RWPE2 (cell line): ENCODE results near the gene PGM2L1.

ENCODE experiments used
- ATAC-seq: fragments of 200-7000 bp; cut with Tn5 transposase; 3 replicates; pipeline ENCODE4 v1.9.1; 2021; ENCODE audit warnings: low read depth
- DNase-seq: peaks from one replicate; pipeline ENCODE4 v3.0.0-alpha.2; 2020; ENCODE audit warnings: low spot score
- H3K27ac ChIP-seq: fragments of 450-650 bp; 2 replicates; pipeline ENCODE4 v1.5.1; 2017; ENCODE audit warnings: mild to moderate bottlenecking; ENCODE audit not compliant: poor library complexity, severe bottlenecking
- H3K27me3 ChIP-seq: fragments of 250-450 bp; sonication (Bioruptor Pico); 2 replicates; pipeline ENCODE4 v1.5.1; 2021; ENCODE audit warnings: mild to moderate bottlenecking, moderate library complexity; ENCODE audit not compliant: insufficient read depth, poor library complexity, severe bottlenecking
- H3K36me3 ChIP-seq: fragments of 250-450 bp; sonication (Bioruptor Pico); 2 replicates; pipeline ENCODE4 v1.5.1; 2020; ENCODE audit warnings: low read depth, mild to moderate bottlenecking, moderate library complexity
- H3K4me1 ChIP-seq: fragments of 250-450 bp; sonication (Bioruptor Pico); 2 replicates; pipeline ENCODE4 v1.5.1; 2021; ENCODE audit warnings: mild to moderate bottlenecking, moderate library complexity; ENCODE audit not compliant: insufficient read depth, poor library complexity, severe bottlenecking
- H3K4me3 ChIP-seq: fragments of 250-450 bp; sonication (Bioruptor Pico); 2 replicates; pipeline ENCODE4 v1.5.1; 2021; ENCODE audit warnings: mild to moderate bottlenecking, moderate library complexity; ENCODE audit not compliant: severe bottlenecking
- H3K9me3 ChIP-seq: fragments of 250-450 bp; sonication (Bioruptor Pico); 2 replicates; pipeline ENCODE4 v1.5.1; 2021; ENCODE audit warnings: mild to moderate bottlenecking, moderate library complexity; ENCODE audit not compliant: severe bottlenecking
- TF ChIP-seq, protein P1 (sequence below): fragments of 450-650 bp; IDR thresholded peaks from one replicate; pipeline ENCODE4 v1.5.1; 2017; ENCODE audit warnings: mild to moderate bottlenecking, moderate library complexity; ENCODE audit not compliant: poor library complexity, severe bottlenecking

PGM2L1 gene

DNA sequence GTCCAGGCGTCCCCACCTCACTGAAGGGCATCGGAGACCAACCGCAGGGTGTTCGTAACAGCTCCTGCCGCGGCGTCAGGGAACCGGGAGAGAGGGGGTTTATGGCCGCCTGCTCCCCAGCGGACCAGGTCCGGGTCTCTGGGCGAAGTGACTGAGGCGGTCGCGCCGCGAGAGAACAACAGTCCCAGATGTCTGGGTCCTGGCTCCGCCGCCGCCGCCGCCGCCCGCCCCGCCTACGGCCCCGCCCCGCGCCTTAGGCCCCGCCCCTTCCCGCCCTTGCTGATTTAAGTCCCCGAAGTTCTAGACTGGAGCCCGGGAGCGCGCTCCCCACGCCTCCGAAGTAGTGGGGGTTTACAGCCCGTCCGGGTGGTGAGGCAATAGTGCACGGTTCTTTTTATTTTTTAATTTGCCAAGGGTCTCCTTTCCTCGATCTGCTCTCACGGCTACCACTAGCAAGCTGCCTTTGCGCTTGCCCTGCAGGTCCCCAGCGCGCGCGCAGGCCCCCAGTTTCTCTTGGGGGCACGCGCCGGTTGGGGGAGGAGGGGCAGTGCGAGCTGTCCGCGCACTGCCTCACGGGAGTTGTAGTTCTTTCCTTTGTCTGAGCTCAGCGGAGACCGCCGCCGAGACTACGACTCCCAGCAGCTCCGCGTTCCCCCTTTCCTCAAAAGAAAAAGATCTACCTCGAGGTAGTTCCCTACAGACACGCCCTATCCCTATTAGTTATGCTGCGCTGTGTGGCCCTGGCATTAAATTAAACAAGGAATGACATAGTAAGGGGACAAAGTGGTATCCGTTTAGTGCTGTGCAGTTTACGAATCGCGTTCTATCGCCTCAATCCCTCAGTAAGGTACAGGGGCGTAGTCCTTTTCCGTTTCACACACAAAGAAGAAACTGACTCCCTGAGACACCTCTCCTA is at the start of gene PGM2L1:
TSS of gene PGM2L1 (minus strand) at position 190 of the 916 bp plus-strand sequence. CDS start 272 bp downstream, outside the sequence.
- Histone ChIP-seq H3K4me1 (peaks cover 4% of the 10 kb centered on the region), H3K27me3 (no peaks in the 10 kb centered on the region), H3K36me3 (no peaks in the 10 kb centered on the region), H3K9me3 (no peaks in the 10 kb centered on the region), H3K27ac (peak within 1 kb of the TSS; percentile 48), H3K4me3 (peak within 1 kb of the TSS; percentile 74)
- DNase-seq (peak; percentile 92), ATAC-seq (peak; percentile 91)
- TF ChIP-seq, protein P1, sequence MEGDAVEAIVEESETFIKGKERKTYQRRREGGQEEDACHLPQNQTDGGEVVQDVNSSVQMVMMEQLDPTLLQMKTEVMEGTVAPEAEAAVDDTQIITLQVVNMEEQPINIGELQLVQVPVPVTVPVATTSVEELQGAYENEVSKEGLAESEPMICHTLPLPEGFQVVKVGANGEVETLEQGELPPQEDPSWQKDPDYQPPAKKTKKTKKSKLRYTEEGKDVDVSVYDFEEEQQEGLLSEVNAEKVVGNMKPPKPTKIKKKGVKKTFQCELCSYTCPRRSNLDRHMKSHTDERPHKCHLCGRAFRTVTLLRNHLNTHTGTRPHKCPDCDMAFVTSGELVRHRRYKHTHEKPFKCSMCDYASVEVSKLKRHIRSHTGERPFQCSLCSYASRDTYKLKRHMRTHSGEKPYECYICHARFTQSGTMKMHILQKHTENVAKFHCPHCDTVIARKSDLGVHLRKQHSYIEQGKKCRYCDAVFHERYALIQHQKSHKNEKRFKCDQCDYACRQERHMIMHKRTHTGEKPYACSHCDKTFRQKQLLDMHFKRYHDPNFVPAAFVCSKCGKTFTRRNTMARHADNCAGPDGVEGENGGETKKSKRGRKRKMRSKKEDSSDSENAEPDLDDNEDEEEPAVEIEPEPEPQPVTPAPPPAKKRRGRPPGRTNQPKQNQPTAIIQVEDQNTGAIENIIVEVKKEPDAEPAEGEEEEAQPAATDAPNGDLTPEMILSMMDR = no peak

DNA sequence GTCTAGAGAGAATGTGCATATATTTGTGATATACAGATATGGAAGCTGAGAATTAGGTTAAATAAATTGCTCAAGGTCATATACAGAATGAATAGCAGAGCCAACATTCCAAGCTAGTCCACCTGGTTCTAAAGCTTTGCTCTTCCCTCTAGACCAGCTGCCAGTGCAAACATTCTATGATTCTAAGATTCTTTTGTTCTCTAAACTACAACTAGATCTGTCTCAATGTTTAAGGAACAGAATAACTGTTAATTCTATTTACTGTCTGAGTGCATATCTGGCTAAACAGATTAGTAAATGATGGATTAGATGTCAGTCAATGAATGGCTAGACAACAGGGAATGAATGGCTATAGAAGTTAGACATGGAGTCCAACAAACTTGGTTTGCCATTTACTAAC is 49.5 kb upstream of the PGM2L1 start:
- TF ChIP-seq, protein P1 = no peak
- no peak for ATAC-seq

DNA sequence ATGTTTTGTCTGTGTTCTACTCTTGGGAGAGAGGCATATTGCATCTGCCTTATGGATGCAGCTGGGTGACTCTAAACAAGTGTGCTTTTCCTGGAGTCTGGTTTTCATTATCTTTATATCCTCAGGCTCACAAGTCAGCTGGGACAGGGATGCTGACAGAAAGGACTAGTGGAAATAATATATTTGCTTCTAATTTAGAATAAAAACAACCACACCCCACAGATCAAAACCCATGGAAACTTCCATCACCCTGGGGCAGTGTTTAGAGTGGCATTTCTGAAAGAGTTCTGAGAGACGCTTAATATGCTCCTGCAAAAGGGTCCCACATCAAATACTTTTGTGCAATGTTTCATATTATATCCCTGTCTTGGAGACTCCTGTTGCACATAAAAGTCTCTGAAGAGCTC is 48.3 kb upstream of the PGM2L1 start:
- H3K9me3 ChIP-seq = no peaks in the 10 kb centered on the region
- no peaks in the 10 kb centered on the region for H3K36me3 ChIP-seq
- ATAC-seq (no peak), DNase-seq (no peak)
- H3K4me1 ChIP-seq = no peaks in the 10 kb centered on the region
- H3K27me3 ChIP-seq = no peaks in the 10 kb centered on the region
- TF ChIP-seq, protein P1 = no peak
- no peak overlapping the region for H3K4me3 ChIP-seq
- H3K27ac ChIP-seq = no peak overlapping the region

More for the DNA sequence above, 49.5 kb upstream of the PGM2L1 start:
- no peaks in the 10 kb centered on the region for H3K36me3 ChIP-seq
- H3K4me3 ChIP-seq = no peak overlapping the region
- no peaks in the 10 kb centered on the region for H3K4me1 ChIP-seq
- no peak overlapping the region for H3K27ac ChIP-seq
- no peaks in the 10 kb centered on the region for H3K9me3 ChIP-seq
- H3K27me3 ChIP-seq = no peaks in the 10 kb centered on the region
- DNase-seq = no peak

DNA sequence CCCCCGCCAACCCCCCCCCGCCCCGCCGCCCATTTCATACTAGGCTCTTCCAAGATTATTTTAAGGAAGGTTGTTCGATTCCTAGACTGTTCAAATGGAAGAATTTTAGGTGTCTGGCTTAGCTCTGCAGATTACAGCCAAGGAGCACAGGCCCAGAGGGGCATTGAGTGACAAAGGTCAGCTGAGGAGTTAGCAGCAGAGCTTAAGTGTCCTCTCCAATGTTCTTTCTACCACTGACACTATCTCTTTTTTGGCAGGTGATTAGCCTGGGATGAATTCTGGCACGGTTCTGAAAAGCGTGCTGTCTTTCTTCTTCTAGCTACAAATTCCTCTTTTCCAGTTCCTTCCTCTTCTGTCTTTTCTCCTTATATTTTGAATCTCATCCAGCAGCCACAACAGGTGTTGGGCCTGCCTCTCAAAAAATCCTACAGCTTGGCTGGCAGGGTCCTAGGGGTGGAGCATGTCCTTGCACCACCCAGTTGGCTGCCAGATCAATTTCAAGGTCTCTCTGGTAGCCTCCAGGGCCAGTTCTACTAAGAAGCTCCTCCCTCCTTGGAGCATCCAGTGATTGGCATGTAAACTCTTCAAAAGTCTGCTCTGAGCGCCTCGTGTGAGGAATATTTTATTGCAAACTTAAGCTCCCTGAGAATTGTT is 46.1 kb upstream of the PGM2L1 start:
- Histone ChIP-seq H3K9me3 (no peaks in the 10 kb centered on the region), H3K36me3 (no peaks in the 10 kb centered on the region), H3K4me3 (no peak overlapping the region), H3K27ac (no peak overlapping the region), H3K27me3 (no peaks in the 10 kb centered on the region), H3K4me1 (no peaks in the 10 kb centered on the region)
- TF ChIP-seq, protein P1 = no peak
- no peak for DNase-seq
- ATAC-seq = no peak
